ENCODE measurements around the gene KLF15.

Gene KLF15

GRCh38 chr3:126389112-126389793 lies 32.0 kb upstream of the KLF15 start:
- DNase-seq (ENCODE audit: low read depth): peak; percentile 24

GRCh38 chr3:126381966-126382365 lies 24.8 kb upstream of the KLF15 start:
- no peak for DNase-seq (ENCODE audit: low read depth)

- no peak for DNase-seq (ENCODE audit: low read depth)
These were observed 23.0 kb upstream of the KLF15 start for GRCh38 chr3:126380011-126380768.

- DNase-seq (ENCODE audit: low read depth): no peak
These were observed 21.1 kb upstream of the KLF15 start for GRCh38 chr3:126378341-126378751.

- no peak for DNase-seq (ENCODE audit: low read depth)
These were observed 20.0 kb upstream of the KLF15 start for GRCh38 chr3:126377211-126377610.

- no peak for DNase-seq (ENCODE audit: low read depth)
These were observed 19.2 kb upstream of the KLF15 start for GRCh38 chr3:126376444-126376843.

- no peak for DNase-seq (ENCODE audit: low read depth)
These were observed 18.7 kb upstream of the KLF15 start for GRCh38 chr3:126375835-126376331.

- peak; percentile 65 for DNase-seq (ENCODE audit: low read depth)
These were observed 16.7 kb upstream of the KLF15 start for GRCh38 chr3:126373682-126374601.

- DNase-seq (ENCODE audit: low read depth): no peak
These were observed 16.0 kb upstream of the KLF15 start for GRCh38 chr3:126373146-126373613.

GRCh38 chr3:126372413-126373145 lies 15.4 kb upstream of the KLF15 start:
- DNase-seq (ENCODE audit: low read depth): no peak

GRCh38 chr3:126371096-126371705 lies 14.0 kb upstream of the KLF15 start:
- no peak for DNase-seq (ENCODE audit: low read depth)

GRCh38 chr3:126370606-126371005 lies 13.4 kb upstream of the KLF15 start:
- DNase-seq (ENCODE audit: low read depth): no peak

- no peak for DNase-seq (ENCODE audit: low read depth)
These were observed 12.8 kb upstream of the KLF15 start for GRCh38 chr3:126370055-126370454.

GRCh38 chr3:126369490-126369889 lies 12.3 kb upstream of the KLF15 start:
- no peak for DNase-seq (ENCODE audit: low read depth)

- DNase-seq (ENCODE audit: low read depth): no peak
These were observed 10.2 kb upstream of the KLF15 start for GRCh38 chr3:126367316-126367805.

GRCh38 chr3:126365351-126366277 lies 8.4 kb upstream of the KLF15 start:
- DNase-seq (ENCODE audit: low read depth): no peak

GRCh38 chr3:126364731-126365301 lies 7.6 kb upstream of the KLF15 start:
- no peak for DNase-seq (ENCODE audit: low read depth)

- no peak for DNase-seq (ENCODE audit: low read depth)
These were observed 7.0 kb upstream of the KLF15 start for GRCh38 chr3:126364130-126364695.

- DNase-seq (ENCODE audit: low read depth): no peak
These were observed 4.0 kb upstream of the KLF15 start for GRCh38 chr3:126361211-126361610.
